GM19239 (cell line): ENCODE data around the gene SPOCK2.

ENCODE experiments used
- DNase-seq: peaks from one replicate; pipeline ENCODE4 v3.0.0; 2011; ENCODE audit warnings: low spot score; ENCODE audit not compliant: insufficient read length
- FAIRE-seq: peaks from 2 replicates; lab custom pipeline; 2011; peaks lifted over from hg19 to GRCh38; lab: Jason Lieb, UNC

SPOCK2 gene

DNA sequence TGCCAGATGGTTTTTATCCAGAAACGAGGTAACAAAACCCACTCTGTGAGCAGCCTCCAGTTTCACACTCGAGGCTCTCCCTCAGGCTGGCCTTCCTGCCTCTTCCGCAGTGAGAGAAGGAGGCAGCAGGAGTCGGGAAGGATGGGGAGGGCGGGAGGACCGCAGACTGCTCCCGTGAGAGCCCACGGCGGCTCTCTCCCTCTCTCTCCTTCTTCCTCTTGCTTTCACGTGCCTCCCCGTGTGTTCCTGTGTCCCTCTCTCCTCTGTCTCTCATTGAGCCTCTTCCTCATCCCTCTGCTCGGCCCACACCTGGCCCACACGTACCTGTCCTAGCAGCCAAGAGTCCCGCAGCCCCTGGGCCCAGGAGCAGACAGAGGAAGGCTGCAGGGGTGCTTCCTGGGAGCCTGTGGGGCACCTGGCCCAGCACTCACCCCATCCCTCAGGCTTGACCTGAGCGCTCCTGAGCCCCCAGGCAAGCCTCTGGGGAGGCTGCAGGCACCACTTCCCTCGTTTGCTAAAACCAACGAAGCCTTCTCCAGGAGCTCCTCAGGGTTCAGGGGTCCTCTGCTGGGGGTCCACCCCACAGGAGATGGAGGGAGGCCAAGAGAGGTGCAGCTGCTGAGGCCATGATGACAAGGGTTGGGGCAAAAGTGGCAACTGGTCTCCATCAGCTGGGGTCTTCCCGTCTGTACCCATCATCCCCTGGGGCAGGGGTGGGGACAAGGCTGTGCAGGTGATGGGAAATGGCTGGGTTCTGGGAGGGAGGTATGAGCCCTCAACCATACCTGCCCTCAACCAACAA lies 13.6 kb downstream of the SPOCK2 start:
- FAIRE-seq (no peak), DNase-seq (no peak)

DNA sequence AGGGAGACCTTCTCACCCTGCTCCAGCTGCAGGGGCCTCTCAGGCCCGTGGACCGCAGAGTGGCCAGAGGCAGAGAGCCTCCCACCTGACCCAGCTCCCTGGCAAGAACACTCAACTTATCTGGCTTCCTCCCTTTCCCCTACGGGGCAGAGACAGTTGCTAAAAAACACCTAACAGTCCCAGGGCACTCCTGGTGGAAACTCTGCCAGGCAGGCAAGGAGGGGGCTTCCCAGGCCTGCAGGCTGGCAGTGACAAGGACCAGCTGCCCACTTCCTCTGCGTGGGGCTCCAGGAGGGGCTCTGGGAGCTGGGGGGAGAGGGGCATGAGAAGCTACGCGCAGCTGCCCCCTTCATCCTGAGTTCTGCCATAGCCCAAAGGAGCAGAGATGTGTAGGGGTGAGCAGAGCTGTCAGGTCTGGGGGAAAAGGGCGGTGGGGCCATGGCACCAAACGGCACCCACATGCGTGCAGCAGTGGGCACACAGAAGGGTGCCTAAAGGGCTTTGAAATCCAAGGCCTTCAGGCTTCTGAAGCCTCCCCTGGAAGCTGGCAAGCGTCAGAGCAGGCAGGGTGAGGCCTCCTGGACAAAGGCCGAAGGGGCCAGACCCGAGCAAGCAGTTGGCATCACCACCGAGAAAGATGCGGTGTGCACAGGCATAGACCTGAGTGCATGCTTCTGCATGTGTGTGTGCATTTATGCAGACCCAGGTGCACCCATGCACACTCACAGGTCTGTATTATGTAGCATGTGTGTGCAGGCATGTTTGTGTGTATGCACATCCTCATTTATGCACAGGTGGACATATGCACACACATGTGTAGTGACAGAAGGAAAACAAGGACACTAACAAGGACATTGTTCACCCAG lies 14.4 kb downstream of the SPOCK2 start:
- no peak for FAIRE-seq
- no peak for DNase-seq

DNA sequence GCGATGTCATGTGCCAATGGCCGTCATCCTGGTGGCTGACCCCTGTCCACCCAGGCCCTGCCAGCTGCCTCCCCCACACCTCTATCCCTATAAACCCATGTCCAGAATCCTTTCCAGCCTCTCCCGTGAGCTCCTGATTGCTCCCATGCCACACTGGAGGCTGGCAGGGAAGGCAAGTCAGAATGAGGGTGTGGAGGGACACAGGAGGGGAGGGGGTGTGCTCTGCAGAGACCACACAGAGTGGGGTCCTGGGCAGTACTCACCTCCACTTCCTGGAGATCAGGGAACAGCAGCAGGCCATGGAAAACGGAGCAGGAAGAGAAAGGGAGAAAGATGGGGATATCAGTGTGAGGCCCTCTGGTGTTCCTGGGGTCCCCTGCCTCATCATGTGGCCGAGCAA lies 15.7 kb downstream of the SPOCK2 start:
- FAIRE-seq: no peak
- no peak for DNase-seq

DNA sequence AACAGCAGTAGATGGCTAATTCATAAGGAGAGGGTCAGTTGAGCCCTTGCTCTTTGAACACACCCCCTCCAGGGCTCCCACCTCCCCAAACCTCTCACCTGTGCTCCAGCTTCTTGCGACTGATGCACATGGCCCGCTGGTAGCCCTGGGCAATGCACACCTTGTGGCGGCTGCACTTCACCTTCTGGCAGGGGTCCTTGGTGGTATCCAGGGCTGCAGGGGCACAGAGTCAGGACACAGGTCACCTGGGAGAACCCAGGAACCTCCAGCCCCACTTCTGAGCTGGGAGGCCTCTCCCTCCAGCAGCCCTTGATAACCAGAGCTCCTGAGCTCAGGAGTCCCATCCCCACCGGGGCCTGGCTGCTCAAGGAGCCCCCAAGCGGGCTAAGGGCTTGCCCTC lies 16.3 kb downstream of the SPOCK2 start:
- FAIRE-seq (no peak), DNase-seq (no peak)

DNA sequence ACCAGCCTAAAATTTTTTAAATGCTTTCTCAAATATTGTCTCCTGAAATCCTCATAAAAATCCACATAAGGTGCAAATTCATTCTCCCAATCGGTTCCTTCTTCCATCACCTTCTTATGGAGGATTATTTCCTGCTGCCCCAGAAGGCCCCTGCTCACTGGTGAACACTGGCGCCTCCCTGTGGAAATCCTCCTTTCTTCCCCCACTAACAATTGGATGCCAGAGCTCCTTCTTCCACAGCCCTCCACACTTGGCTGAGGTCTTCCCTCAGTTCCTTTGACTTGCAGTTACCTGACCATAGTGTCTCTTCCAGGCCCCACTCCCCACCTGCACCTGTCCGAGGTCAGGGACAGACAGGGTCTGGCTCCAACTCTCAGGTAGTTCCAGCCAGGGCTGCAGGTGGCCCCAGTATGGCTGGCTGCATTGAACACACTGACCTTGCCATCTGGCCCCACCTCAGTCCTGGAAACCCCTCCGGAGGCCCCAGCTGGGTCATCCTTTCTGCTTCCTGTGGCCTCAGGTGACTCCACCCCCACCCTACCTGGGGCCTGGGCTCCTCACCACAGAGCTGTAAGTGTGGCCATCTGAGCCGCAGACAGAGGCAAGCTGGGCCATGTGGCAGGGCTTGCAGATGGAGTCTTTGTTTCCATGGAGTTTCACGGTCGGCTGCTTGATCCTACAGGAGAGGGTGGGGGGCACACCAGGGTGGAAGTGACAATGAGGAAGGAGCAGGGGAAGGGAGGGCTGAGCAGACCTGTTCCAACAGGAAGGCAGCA lies 18.4 kb downstream of the SPOCK2 start:
- FAIRE-seq (no peak), DNase-seq (no peak)

DNA sequence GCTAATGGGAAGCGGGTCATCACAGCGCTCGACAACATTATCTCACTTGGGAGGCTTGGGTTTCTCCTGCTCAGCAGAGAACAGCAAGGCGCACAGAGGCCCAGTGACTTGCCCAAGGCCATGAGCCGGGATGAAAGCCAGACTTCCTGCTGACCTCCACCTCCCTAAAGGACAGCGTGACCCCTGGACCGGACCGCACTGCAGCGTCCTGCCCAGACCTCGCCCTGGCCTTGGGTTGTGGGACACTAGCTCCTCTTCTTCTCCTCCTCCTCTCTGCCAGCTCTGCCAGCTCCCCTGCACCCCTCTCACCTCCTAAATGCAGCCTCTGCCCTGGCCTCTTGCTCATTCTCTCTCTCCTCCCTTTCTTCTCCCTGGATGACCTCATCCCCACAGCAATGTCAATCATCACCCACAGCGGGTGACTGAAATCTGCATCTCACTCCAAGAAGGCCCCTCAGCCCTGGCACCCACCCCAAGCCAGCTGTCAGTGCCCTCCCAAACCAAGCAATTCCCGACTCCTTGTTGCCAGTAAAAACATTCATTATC lies 19.4 kb downstream of the SPOCK2 start:
- no peak for FAIRE-seq
- DNase-seq: no peak

DNA sequence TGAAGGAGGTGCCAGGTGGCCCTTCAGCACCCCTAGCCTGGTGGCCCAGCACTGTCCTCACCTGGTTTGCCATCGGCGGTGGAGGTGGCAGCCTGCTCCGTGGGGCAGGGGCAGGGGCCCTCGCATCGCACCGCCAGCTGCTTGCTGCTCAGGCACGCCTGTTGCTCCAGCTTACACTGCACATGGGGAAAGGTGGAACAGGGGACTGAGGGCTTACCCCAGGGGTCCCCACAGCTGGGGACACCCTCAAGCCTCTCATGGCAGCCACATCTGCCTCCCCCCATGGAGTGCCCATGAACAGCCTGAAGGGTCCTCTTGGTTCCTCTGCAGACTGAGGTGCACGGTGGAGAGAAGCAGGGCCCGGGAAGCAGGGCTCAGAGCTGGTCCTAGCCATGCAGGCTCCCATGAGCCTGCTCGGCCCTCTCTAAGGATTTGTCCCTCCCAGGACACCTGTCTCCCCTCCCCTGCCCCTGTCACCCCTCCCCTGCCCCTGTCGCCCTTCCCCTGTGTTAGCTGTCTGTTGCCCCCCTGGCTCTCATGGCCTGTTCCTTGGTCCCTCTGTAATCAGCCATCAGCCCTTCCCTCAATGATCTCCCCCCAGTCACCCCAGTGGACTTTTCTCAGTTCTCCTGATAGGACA lies 20.1 kb downstream of the SPOCK2 start:
- DNase-seq (no peak), FAIRE-seq (no peak)

DNA sequence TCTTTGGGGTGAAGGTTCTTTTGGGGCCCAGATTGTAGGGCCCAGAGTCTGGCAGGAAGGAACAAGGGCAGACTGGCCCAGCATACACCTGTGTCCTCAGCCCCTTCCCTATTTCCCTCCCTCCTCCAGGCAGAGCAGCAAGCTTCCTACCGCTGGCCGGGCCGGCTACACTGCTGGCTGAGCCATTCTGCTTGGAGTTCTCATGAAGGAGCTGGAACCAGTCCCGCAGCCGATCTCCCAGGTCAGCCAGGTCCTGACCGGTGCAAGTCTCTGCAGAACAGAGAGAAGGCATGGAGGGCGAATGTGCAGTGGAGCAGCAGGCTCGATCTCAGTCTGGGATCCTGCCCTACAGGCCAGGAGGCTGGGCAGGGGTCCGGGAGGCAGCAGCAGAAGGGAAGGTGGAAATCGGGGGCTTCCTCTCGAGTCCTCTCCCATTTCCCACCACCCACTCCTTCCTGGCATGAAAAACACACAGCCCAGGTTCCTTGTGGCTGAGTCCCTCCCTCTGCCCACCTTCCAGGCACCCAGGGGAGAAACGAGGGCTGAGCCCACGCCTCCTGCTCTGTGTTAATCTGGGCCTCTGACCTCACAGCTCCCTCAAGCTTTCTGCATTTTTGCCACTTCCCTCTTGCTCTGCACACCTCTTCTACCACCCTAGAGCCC lies 20.8 kb downstream of the SPOCK2 start:
- DNase-seq: no peak
- no peak for FAIRE-seq

DNA sequence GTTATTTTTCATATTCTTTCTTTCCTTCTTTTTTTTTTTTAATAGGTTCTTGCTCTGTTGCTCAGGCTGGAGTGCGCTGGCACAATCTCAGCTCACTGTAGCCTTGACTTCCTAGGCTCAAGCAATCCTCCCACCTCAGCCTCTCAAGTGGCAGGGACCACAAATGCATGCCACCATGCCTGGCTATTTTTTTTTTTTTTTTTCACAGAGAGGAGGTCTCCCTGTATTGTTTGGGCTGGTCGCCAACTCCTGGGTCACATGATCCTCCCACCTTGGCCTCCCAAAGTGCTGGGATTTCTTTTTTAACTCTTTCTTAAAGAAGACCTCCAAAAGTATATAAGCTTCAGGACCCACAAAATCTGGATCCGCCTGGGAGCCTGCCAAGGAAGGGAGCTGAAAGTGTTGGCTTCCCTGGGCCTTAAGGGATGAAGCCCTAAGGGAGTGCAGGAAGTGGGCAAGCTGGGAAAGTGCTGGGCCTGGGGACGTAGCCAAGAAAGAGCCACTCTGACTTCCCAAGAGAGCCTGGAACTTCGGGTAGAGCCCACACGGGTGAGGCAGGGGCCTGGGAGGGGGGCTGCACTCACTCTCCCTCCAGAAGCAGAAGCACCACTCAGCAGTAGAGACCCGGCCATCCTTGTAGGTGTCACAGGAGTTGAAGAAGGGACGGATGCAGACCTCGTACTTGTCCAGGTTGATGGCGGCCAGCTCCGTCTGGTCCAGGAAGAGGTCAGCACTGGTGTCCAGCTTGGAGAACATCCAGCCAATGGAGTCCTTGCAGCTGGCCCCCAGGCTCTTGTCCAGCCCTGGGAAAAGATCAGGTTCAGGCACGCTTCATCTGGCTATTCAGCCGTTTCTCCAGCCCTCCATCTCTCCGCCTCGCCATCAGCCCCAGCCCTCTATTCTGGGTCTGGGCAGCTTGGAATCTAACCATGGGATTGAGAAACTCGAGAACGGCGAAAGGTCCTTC lies 21.8 kb downstream of the SPOCK2 start:
- DNase-seq (no peak), FAIRE-seq (no peak)

DNA sequence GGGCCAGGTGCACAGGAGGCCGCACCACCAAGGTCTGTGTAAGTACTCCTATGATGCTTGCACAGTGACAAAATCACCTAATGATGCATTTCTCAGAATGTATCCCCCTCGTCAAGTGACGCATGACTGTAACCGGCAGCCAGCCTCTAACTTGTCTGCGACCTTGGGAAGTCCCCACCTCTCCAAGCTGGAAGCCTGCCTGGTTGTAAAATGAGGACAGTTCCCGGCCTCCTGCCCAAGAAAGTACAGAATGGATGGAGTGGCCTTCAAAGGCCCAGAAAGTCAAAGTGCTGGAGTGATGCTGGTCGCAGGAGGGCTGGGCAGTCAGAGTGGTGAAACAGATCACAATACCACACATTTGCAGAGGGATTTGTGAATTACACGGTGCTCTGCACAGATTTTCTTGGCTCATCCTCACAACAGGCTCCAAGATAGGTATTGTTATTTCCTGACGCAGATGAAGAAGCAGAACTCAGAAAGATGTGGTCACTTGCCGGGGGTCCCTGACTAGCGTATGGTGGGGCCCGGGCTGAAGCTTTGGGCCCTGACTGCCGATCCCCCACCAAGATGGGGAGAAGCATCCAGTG lies 22.8 kb downstream of the SPOCK2 start:
- no peak for FAIRE-seq
- DNase-seq: no peak

DNA sequence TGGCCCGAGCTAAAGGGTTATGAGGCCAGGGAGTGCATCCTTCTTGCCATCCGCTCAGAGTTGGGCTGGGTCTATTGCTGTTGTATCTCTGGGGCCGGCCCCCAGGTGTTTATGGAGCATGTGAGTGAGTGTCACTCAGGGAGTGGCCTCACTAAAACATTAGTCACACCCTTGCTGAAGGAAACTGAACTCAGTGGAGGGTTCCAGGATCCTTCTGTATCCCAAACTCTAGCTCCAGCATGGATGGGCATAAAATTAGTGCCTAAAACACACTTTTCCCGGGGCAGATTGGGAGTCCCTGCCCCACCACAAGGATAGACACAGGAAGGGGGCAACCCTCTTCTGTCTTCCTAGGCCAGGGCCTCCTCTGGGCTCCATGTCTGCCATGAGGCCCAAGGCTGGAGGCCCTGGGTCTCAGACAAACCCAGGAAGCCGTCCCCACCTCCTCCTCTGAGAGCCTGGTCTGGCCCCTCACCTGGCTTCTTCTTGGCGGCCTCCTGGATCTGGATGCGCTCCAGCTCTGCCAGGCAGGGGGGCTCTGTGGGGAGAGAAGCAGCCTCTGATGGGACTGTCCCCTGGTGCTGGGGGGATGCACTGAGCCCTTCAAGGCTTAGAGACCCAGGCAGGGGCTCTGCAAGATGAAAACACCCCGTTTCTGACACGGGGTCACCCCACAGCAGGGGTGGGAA lies 24.5 kb downstream of the SPOCK2 start:
- DNase-seq (no peak), FAIRE-seq (no peak)

DNA sequence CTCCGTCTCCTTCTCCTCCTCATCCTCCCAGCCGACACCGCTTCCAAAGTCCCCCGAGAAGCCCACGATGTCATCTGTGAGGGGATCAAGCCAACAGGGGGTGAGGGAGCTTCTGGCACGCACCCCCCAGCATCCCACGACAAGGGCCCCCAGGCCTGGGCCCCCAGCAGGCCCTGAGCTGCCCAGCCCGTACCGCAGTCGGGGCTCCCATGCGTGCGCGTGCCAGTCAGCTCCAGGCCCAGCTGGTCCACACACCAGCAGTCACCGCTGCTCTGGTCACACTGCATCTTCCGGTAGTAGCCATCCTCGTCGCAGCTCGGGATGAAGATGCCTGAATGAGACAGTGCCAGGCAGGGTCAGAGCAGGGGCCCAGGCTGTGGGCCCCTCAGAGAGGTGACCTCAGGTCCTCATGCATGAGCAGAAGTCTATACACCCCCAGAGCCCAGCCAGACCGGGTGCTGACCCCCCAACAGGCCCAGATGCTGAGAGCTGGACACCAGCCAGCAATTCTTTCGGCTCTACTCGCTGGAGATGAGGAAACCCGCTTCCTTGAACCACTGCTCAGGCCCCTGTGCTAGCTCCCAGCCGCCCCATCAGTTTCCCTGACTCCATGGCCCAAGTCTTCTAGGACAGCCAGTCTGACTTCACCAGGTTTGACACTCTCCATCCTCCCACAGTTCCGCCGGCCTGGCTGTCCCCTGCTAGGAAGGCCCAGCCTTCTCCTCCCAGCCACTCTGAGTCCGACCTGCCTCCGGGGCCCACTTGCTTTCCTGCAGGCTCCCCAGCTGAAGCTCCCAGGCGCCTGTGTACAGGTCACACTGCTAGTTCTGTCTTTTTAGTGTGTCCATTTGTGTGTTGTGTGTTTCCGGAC lies 25.3 kb downstream of the SPOCK2 start:
- no peak for DNase-seq
- no peak for FAIRE-seq

DNA sequence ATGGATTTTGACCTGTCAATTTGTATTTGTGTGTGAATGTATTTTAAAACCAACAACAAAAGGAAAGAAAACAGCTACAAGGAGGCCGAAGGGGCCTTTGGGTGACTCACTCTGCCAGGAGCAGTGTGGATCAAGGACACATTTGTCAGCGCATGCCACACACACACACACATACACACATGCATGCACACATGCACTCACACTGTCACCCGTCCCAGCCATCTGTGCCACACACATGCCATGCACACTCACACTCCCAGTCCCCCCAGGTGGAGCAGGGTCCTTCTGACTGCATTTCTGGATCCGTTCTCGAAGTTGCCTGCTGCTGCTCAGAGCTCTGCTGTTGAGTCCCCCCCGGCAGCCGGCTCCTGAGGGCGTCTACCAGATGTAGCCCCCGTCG lies 26.0 kb downstream of the SPOCK2 start:
- FAIRE-seq (no peak), DNase-seq (no peak)

DNA sequence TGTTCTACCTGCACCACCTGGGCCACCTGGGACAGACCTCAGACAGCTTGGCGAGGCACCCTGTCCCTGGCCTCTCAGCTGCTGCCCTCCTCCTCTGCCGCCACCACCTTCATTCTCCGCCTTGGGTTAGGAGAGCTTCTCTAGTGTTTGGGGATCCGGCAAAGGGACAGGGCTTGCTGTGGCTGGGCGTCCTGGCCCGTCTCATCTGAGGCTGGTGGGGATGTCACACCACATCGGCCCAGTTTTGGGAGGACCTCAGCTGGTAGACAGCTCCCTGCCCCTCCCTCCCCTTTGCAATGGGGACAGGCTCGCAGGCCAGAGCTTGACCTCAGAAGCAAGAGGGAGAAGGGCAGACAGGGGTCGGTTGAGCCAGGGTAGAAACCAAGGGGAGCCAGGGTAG lies 26.4 kb downstream of the SPOCK2 start:
- DNase-seq (no peak), FAIRE-seq (no peak)

DNA sequence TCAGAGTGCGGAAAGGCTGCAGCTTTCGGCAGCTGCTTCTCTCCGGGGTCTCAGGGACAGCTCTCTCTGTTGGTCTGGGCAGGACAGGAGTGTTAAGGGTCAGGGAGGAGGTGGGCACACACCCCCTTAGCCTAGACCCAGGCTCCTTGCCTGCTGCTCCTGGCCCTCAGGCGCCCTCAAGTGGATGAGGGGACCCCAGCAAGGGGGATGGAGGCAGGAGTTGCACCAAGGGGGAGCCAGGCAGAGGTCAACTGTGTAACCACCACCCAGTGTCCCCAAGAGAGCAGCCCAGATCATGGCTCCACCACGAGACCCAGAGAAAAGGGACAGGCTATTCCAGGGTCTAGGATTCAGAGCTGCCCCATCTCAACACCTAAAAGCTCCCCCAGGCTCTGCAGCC lies 26.9 kb downstream of the SPOCK2 start:
- DNase-seq (no peak), FAIRE-seq (no peak)
